ENCODE results near the gene EFCAB8. TPM values are rescaled to one million over a fixed set of nuclear protein-coding genes. Genes with fewer than 3 reads are reported as not detected.

EFCAB8 gene
- total and polyA plus RNA-seq, 2 experiments from 2014 or later, result 0.53 TPM; not detected in 1

- H3K27ac ChIP-seq, result no peak overlapping the region
- H4K20me1 ChIP-seq (ENCODE audit: insufficient read depth, poor library complexity, severe bottlenecking), result no peaks in the 10 kb centered on the region
- H3K9me2 ChIP-seq (replicated peaks; ENCODE audit: insufficient read depth), result no peaks in the 10 kb centered on the region
- no peak for DNase-seq (ENCODE audit: low spot score)
- H3K27me3 ChIP-seq, result peaks cover 3% of the 10 kb centered on the region
- H3K4me3 ChIP-seq, result no peak overlapping the region
- no peaks in the 10 kb centered on the region for H3K4me1 ChIP-seq (ENCODE audit: insufficient read depth)
- no peak overlapping the region for H2AFZ ChIP-seq
- no peak for TF ChIP-seq EZH2phosphoT487 (IDR thresholded peaks at IDR 0.05; ENCODE audit: low read depth, severe bottlenecking, unreplicated experiment)
- no peaks in the 10 kb centered on the region for H3K79me2 ChIP-seq
- H3K9me3 ChIP-seq (ENCODE audit: low read depth), result peaks cover 15% of the 10 kb centered on the region
- H3K4me2 ChIP-seq, result no peak overlapping the region
- WGBS (ENCODE audit: low lambda C conversion rate, missing lambda C conversion rate), result 91% methylated on average over 5 of the region's 5 CpGs
- H3K36me3 ChIP-seq (replicated peaks; ENCODE audit: insufficient read depth, low read depth), result no peaks in the 10 kb centered on the region
Observed at GRCh38 chr20:32957459-32957858, 98.7 kb downstream of the EFCAB8 start.

GRCh38 chr20:32958574-32958973 lies 99.9 kb downstream of the EFCAB8 start:
- no peak for DNase-seq (ENCODE audit: low spot score)
- no peaks in the 10 kb centered on the region for H3K4me1 ChIP-seq (ENCODE audit: insufficient read depth)

GRCh38 chr20:32959351-32960221 lies 100.9 kb downstream of the EFCAB8 start:
- Histone ChIP-seq H4K20me1 (ENCODE audit: insufficient read depth, poor library complexity, severe bottlenecking) (no peaks in the 10 kb centered on the region), H3K4me2 (no peak overlapping the region), H3K79me2 (no peaks in the 10 kb centered on the region), H2AFZ (no peak overlapping the region), H3K27ac (no peak overlapping the region), H3K4me1 (ENCODE audit: insufficient read depth) (no peaks in the 10 kb centered on the region), H3K9me2 (replicated peaks; ENCODE audit: insufficient read depth) (no peaks in the 10 kb centered on the region), H3K9me3 (ENCODE audit: low read depth) (peaks cover 8% of the 10 kb centered on the region), H3K4me3 (no peak overlapping the region), H3K36me3 (replicated peaks; ENCODE audit: insufficient read depth, low read depth) (no peaks in the 10 kb centered on the region), H3K27me3 (no peaks in the 10 kb centered on the region)
- DNase-seq (ENCODE audit: low spot score), result no peak
- 86% methylated on average over 14 of the region's 14 CpGs for WGBS (ENCODE audit: low lambda C conversion rate, missing lambda C conversion rate)
- TF ChIP-seq EZH2 (IDR thresholded peaks at IDR 0.05; ENCODE audit: borderline replicate concordance) (no peak), EZH2phosphoT487 (IDR thresholded peaks at IDR 0.05; ENCODE audit: low read depth, severe bottlenecking, unreplicated experiment) (no peak), CTCF (IDR thresholded peaks at IDR 0.05; ENCODE audit: poor library complexity) (no peak)

More at GRCh38 chr20:32958574-32958973, 99.9 kb downstream of the EFCAB8 start:
- no peak overlapping the region for H3K4me3 ChIP-seq
- peaks cover 15% of the 10 kb centered on the region for H3K9me3 ChIP-seq (ENCODE audit: low read depth)
- no peak overlapping the region for H3K4me2 ChIP-seq
- H3K9me2 ChIP-seq (replicated peaks; ENCODE audit: insufficient read depth), result no peaks in the 10 kb centered on the region
- TF ChIP-seq CTCF (IDR thresholded peaks at IDR 0.05; ENCODE audit: poor library complexity), result no peak
- TF ChIP-seq EZH2phosphoT487 (IDR thresholded peaks at IDR 0.05; ENCODE audit: low read depth, severe bottlenecking, unreplicated experiment), result no peak
- no peak for TF ChIP-seq EZH2 (IDR thresholded peaks at IDR 0.05; ENCODE audit: borderline replicate concordance)
- H4K20me1 ChIP-seq (ENCODE audit: insufficient read depth, poor library complexity, severe bottlenecking), result no peaks in the 10 kb centered on the region
- H3K36me3 ChIP-seq (replicated peaks; ENCODE audit: insufficient read depth, low read depth), result no peaks in the 10 kb centered on the region
- no peaks in the 10 kb centered on the region for H3K27me3 ChIP-seq
- H3K27ac ChIP-seq, result no peak overlapping the region
- H2AFZ ChIP-seq, result no peak overlapping the region
- no peaks in the 10 kb centered on the region for H3K79me2 ChIP-seq

- no peak overlapping the region for H3K27ac ChIP-seq
- H2AFZ ChIP-seq, result no peak overlapping the region
- H3K27me3 ChIP-seq, result no peaks in the 10 kb centered on the region
- H3K36me3 ChIP-seq (replicated peaks; ENCODE audit: insufficient read depth, low read depth), result no peaks in the 10 kb centered on the region
- H3K4me1 ChIP-seq (ENCODE audit: insufficient read depth), result no peaks in the 10 kb centered on the region
- no peak for TF ChIP-seq CTCF (IDR thresholded peaks at IDR 0.05; ENCODE audit: poor library complexity)
- no peak for TF ChIP-seq EZH2phosphoT487 (IDR thresholded peaks at IDR 0.05; ENCODE audit: low read depth, severe bottlenecking, unreplicated experiment)
- no peak for TF ChIP-seq EZH2 (IDR thresholded peaks at IDR 0.05; ENCODE audit: borderline replicate concordance)
- peaks cover 5% of the 10 kb centered on the region for H3K9me3 ChIP-seq (ENCODE audit: low read depth)
- no peak overlapping the region for H3K4me3 ChIP-seq
- H3K9me2 ChIP-seq (replicated peaks; ENCODE audit: insufficient read depth), result no peaks in the 10 kb centered on the region
- no peaks in the 10 kb centered on the region for H4K20me1 ChIP-seq (ENCODE audit: insufficient read depth, poor library complexity, severe bottlenecking)
- no peaks in the 10 kb centered on the region for H3K79me2 ChIP-seq
- no peak for DNase-seq (ENCODE audit: low spot score)
- no peak overlapping the region for H3K4me2 ChIP-seq
Observed at GRCh38 chr20:32960222-32960518, 101.4 kb downstream of the EFCAB8 start.
